GM12878 (cell line): ENCODE results near the gene CPSF4. TPM values are rescaled to one million over a fixed set of nuclear protein-coding genes. Genes with fewer than 3 reads are reported as not detected.

Experiments used
- ATAC-seq: fragments of 200-7000 bp; cut with Tn5 transposase; 3 replicates; pipeline ENCODE4 v1.9.1; 2020; ENCODE audit warnings: mild to moderate bottlenecking, moderate library complexity
- BruUV-seq: library from RNA; stranded (reverse); fragments of 400-500 nt; replicated peaks from 2 replicates; lab custom pipeline; 2021; lab: Mats Ljungman, UMichigan
- CTCF ChIA-PET: fragments of 300-600 bp; sonication (Branson Sonifier 250); formaldehyde crosslinking; extraction: SDS; loops from one replicate; lab custom pipeline; 2021; ENCODE audit warnings: inconsistent platforms; lab: Yijun Ruan, JAX
- POLR2A ChIA-PET: fragments of 350-600 bp; formaldehyde crosslinking; extraction: SDS; loops from one replicate; lab custom pipeline; 2021; ENCODE audit warnings: inconsistent platforms; lab: Charles Lee
- RAD21 ChIA-PET: fragments of 300-600 bp; sonication (Branson Sonifier 250); formaldehyde crosslinking; loops from one replicate; lab custom pipeline; 2023; ENCODE audit warnings: antibody characterized with exemption; ENCODE audit not compliant: unreplicated experiment; lab: Charles Lee
- SMC1A ChIA-PET: fragments of 300-600 bp; sonication (Branson Sonifier 250); formaldehyde crosslinking; loops from one replicate; lab custom pipeline; 2023; ENCODE audit not compliant: unreplicated experiment, uncharacterized antibody; lab: Charles Lee
- DNase-seq: peaks from one replicate; pipeline ENCODE4 v3.0.0-alpha.2; 2011; ENCODE audit warnings: low read depth, low spot score
- FAIRE-seq: peaks from 3 replicates; lab custom pipeline; 2011; peaks lifted over from hg19 to GRCh38; lab: Jason Lieb, UNC
- H2AFZ ChIP-seq: 2 replicates; pipeline ENCODE4 v1.6.0; 2011; ENCODE audit warnings: low read depth, low read length, control low read depth; ENCODE audit not compliant: control insufficient read depth
- H3K27ac ChIP-seq: 2 replicates; pipeline ENCODE4 v1.5.1; 2011; ENCODE audit warnings: control low read depth; ENCODE audit not compliant: control insufficient read depth, insufficient read depth
- H3K27me3 ChIP-seq, 2 experiments: replicated peaks in 1 of 2; 2 replicates each; pipeline versions ENCODE4 v1.6.0 to v1.6.1; 2011; ENCODE audit warnings: low read length in 1 of 2; ENCODE audit not compliant: control insufficient read depth in 2 of 2, insufficient read depth in 2 of 2
- H3K36me3 ChIP-seq, 2 experiments: 2 replicates each; pipeline ENCODE4 v1.5.1; 2011; ENCODE audit warnings: low read length in 1 of 2; ENCODE audit not compliant: control insufficient read depth in 2 of 2, insufficient read depth in 2 of 2
- H3K4me1 ChIP-seq: 2 replicates; pipeline ENCODE4 v1.6.1; 2011; ENCODE audit warnings: mild to moderate bottlenecking, low read length, moderate library complexity, mixed read lengths; ENCODE audit not compliant: control insufficient read depth, insufficient read depth
- H3K4me2 ChIP-seq: 2 replicates; pipeline ENCODE4 v1.6.0; 2011; ENCODE audit warnings: control low read depth; ENCODE audit not compliant: control insufficient read depth, insufficient read depth
- H3K4me3 ChIP-seq: fragments of 200-600 bp; sonication (generic); 2 replicates; pipeline ENCODE4 v1.5.1; 2016
- H3K79me2 ChIP-seq: 2 replicates; pipeline ENCODE4 v1.6.0; 2011; ENCODE audit warnings: low read length; ENCODE audit not compliant: control insufficient read depth, insufficient read depth
- H3K9ac ChIP-seq: 2 replicates; pipeline ENCODE4 v1.8.0; 2011; ENCODE audit warnings: low read length, control low read depth, mixed read lengths; ENCODE audit not compliant: control insufficient read depth, insufficient read depth
- H3K9me3 ChIP-seq: replicated peaks from 3 replicates; pipeline ENCODE4 v1.5.1; 2011; ENCODE audit warnings: mild to moderate bottlenecking, low read length; ENCODE audit not compliant: control insufficient read depth, insufficient read depth
- H4K20me1 ChIP-seq: 2 replicates; pipeline ENCODE4 v1.6.0; 2011; ENCODE audit not compliant: control insufficient read depth, insufficient read depth
- EGR1 ChIP-seq, 2 experiments: IDR thresholded peaks; 1 replicate in 1 of 2; 2 replicates in 1 of 2; pipeline ENCODE4 v1.6.1; 2011 to 2012; ENCODE audit warnings: low read depth in 2 of 2, low read length in 2 of 2, borderline replicate concordance in 1 of 2, mild to moderate bottlenecking in 1 of 2, moderate library complexity in 1 of 2
- POU2F2 ChIP-seq: IDR thresholded peaks from 3 replicates; pipeline ENCODE4 v1.6.1; 2011; ENCODE audit warnings: low read depth, mild to moderate bottlenecking, low read length, borderline replicate concordance
- ZNF207 ChIP-seq: fragments of 450-650 bp; IDR thresholded peaks from 2 replicates; pipeline ENCODE4 v1.6.1; 2014; ENCODE audit warnings: antibody characterized with exemption, mild to moderate bottlenecking, borderline replicate concordance
- WGBS: methylation state at CpG from one replicate; pipeline ENCODE4 v1.1.6; 2016; ENCODE audit warnings: low lambda C conversion rate; ENCODE audit not compliant: insufficient replicate concordance, insufficient coverage; ENCODE audit errors: missing lambda C conversion rate; 5-methylcytosine and 5-hydroxymethylcytosine counted together
- in situ Hi-C: fragments of 300-500 bp; cut with MboI; formaldehyde crosslinking; loops from 9 replicates; pipeline ENCODE4 v1.14.3; 2018; ENCODE audit warnings: mixed read lengths
- intact Hi-C: fragments of 100-400 bp; cut with micrococcal nuclease; formaldehyde crosslinking; loops from one replicate; pipeline ENCODE4 v1.14.2; 2022; ENCODE audit not compliant: unreplicated experiment
- polyA plus RNA-seq, 11 experiments: library from polyadenylated mRNA; depleted of rRNA in 4 of 11; unstranded in 6 of 11; stranded (reverse) in 5 of 11; fragments of >200 nt; fragmentation: Nextera tagmentation in 4 of 11; fragmentation: Illumina TruSeq in 1 of 11; extraction: Ambion mirVana in 4 of 11; extraction: Trizol in 1 of 11; gene quantifications; 1 replicate in 1 of 11; 2 replicates in 10 of 11; pipeline versions ENCODE4 v1.2.1 to v1.2.3, GENCODE V29; 2011 to 2016; ENCODE audit warnings: inconsistent platforms in 2 of 11, missing spikeins in 2 of 11, low read depth in 1 of 11
- total RNA-seq, 4 experiments: library from RNA; depleted of rRNA in 3 of 4; stranded (reverse); fragments of >200 nt in 3 of 4; fragmentation: Illumina TruSeq in 1 of 4; extraction: Trizol in 1 of 4; gene quantifications; 2 replicates each; pipeline versions ENCODE4 v1.2.1 to v1.2.3, GENCODE V29; 2013 to 2021
- TF ChIP-seq, protein P1 (sequence below): IDR thresholded peaks from 2 replicates; pipeline ENCODE4 v1.6.1; 2012; ENCODE audit warnings: mild to moderate bottlenecking, low read depth, low read length

The CPSF4 gene
- total and polyA plus RNA-seq, 10 of the 15 experiments (the other 5 are each of a cell fraction or from before 2014, with no cell fraction given): 13.6 to 70.1 (median 45.0) TPM

DNA sequence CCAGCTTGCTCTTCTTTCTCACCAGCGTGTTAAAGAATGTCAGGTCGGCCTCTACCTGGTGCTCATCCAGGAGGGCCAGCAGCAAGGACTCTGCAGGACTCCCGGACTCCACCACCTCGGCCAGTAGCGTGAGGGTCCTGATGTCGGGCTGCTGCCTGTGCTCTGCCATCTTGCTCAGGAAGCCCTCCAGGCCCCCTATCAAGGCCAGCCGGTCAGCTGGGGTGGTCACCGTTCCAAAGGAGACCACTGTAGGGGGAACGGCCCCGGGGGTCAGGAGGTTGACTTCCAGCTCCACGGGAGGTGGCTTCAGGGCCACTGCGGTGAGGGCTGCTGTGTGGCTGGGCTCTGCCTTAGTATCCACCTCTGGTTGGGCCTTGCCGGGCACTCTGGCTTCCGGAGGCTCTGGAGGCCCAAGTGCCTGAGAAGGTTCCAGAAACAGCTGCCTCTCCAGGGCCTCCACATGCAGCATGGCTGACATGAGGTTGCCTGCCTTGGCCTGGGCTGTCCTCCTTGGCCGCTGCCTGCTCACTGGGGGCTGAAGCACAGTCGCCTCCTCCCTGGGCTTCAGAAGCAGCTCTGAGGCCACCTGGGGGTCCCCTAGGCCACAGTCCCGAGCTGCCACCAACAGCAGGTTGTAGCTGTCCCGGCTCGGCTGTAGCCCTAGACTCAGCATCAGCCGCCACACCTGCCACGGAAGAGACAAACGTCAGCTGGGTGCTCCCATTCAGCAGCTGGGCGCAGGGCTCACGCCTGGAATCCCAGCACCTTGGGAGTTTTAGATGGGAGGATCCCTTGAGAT, 13.6 kb upstream of the CPSF4 start:
- FAIRE-seq: no peak
- intact Hi-C loops (no loop called here), in situ Hi-C loops (no loop called here)
- no peaks in the 10 kb centered on the region for H3K79me2 ChIP-seq
- RAD21 ChIA-PET: no interaction called here
- no peak overlapping the region for H3K4me2 ChIP-seq
- H3K9ac ChIP-seq: no peak overlapping the region
- no peaks in the 10 kb centered on the region for H3K4me1 ChIP-seq
- no peak for DNase-seq
- BruUV-seq: no TSS peak
- H4K20me1 ChIP-seq: no peaks in the 10 kb centered on the region
- 97% methylated on average over 24 of the region's 24 CpGs for WGBS
- H3K27me3 ChIP-seq: no peaks in the 10 kb centered on the region
- peaks cover 10 to 18% of the 10 kb centered on the region in 2 experiments; a peak in 3 of 4 replicates for H3K36me3 ChIP-seq
- POLR2A ChIA-PET: interaction anchor here (1.0 kb wide), 1 partner anchor 304 kb away, joined by 3 read pairs; no protein-coding TSS in a partner anchor
- no peak overlapping the region for H3K4me3 ChIP-seq
- no peak for ATAC-seq
- H2AFZ ChIP-seq: no peak overlapping the region
- CTCF ChIA-PET: no interaction called here
- SMC1A ChIA-PET: no interaction called here
- H3K9me3 ChIP-seq: no peaks in the 10 kb centered on the region
- H3K27ac ChIP-seq: no peak overlapping the region
- TF ChIP-seq ZNF207: no peak
- TF ChIP-seq EGR1 (IDR thresholded peaks at IDR 0.05; ENCODE audit: borderline replicate concordance in 1 of 2, low read depth in 2 of 2, low read length in 2 of 2): no peak
- TF ChIP-seq, protein P1, sequence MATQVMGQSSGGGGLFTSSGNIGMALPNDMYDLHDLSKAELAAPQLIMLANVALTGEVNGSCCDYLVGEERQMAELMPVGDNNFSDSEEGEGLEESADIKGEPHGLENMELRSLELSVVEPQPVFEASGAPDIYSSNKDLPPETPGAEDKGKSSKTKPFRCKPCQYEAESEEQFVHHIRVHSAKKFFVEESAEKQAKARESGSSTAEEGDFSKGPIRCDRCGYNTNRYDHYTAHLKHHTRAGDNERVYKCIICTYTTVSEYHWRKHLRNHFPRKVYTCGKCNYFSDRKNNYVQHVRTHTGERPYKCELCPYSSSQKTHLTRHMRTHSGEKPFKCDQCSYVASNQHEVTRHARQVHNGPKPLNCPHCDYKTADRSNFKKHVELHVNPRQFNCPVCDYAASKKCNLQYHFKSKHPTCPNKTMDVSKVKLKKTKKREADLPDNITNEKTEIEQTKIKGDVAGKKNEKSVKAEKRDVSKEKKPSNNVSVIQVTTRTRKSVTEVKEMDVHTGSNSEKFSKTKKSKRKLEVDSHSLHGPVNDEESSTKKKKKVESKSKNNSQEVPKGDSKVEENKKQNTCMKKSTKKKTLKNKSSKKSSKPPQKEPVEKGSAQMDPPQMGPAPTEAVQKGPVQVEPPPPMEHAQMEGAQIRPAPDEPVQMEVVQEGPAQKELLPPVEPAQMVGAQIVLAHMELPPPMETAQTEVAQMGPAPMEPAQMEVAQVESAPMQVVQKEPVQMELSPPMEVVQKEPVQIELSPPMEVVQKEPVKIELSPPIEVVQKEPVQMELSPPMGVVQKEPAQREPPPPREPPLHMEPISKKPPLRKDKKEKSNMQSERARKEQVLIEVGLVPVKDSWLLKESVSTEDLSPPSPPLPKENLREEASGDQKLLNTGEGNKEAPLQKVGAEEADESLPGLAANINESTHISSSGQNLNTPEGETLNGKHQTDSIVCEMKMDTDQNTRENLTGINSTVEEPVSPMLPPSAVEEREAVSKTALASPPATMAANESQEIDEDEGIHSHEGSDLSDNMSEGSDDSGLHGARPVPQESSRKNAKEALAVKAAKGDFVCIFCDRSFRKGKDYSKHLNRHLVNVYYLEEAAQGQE: no peak
- no peak for TF ChIP-seq POU2F2
